Adrenal gland (tissue), 12 donors: ENCODE data around the gene SCGB1D2. TPM values are rescaled to one million over a fixed set of nuclear protein-coding genes. Genes with fewer than 3 reads are reported as not detected.

Experiments
- DNase-seq, 7 donors: peaks; one replicate each; pipeline ENCODE4 v3.0.0-alpha.2; 2019 to 2020
- H3K27ac ChIP-seq, 5 donors: fragments of 200-600 bp; sonication (generic) in 4 of 5; 1 replicate in 3 of 5; 2 replicates in 2 of 5; pipeline versions ENCODE4 v1.5.1 to v1.8.0; 2016 to 2020; ENCODE audit warnings: mild to moderate bottlenecking in 1 of 5
- H3K27me3 ChIP-seq: fragments of 200-600 bp; 2 replicates; pipeline ENCODE4 v1.8.0; 2021
- H3K36me3 ChIP-seq, 2 donors: fragments of 200-600 bp; replicated peaks in 1 of 2; 1 replicate in 1 of 2; 2 replicates in 1 of 2; pipeline versions ENCODE4 v1.5.1 to v1.8.0; 2018 to 2022
- H3K4me1 ChIP-seq, 2 donors: fragments of 200-600 bp; replicated peaks in 1 of 2; 1 replicate in 1 of 2; 2 replicates in 1 of 2; pipeline versions ENCODE4 v1.5.1 to v1.8.0; 2018 to 2021
- H3K4me3 ChIP-seq, 4 donors: fragments of 200-600 bp; sonication (generic) in 3 of 4; one replicate each; pipeline ENCODE4 v1.5.1; 2016 to 2018
- H3K9me3 ChIP-seq, 3 donors: fragments of 200-600 bp; sonication (generic) in 1 of 3; replicated peaks in 1 of 3; 1 replicate in 2 of 3; 2 replicates in 1 of 3; pipeline versions ENCODE4 v1.5.1 to v1.8.0; 2016 to 2021
- POLR2A ChIP-seq, 2 donors: fragments of 450-650 bp; IDR thresholded peaks; one replicate each; pipeline ENCODE4 v1.6.1; 2017; ENCODE audit warnings: antibody characterized with exemption in 2 of 2, mild to moderate bottlenecking in 2 of 2, moderate library complexity in 1 of 2
- WGBS, 4 donors: extraction: QIAGEN DNeasy Blood & Tissue Kit in 2 of 4; methylation state at CpG; one replicate each; pipeline versions ENCODE4 v1.1.5 to v1.1.7; 2013 to 2017; 5-methylcytosine and 5-hydroxymethylcytosine counted together
- intact Hi-C, 2 donors: fragments of 100-400 bp; cut with DNase I; formaldehyde crosslinking; loops; one replicate each; pipeline versions ENCODE4 v1.14.1 to v1.15.0; 2022 to 2023
- polyA plus RNA-seq, 3 donors: library from polyadenylated mRNA; stranded (reverse); fragments of 200-250 nt in 2 of 3; fragments of 350-450 nt in 1 of 3; fragmentation: Illumina TruSeq in 1 of 3; extraction: RNeasy Lipid Tissue Mini Kit (QIAGEN cat#74804) in 1 of 3; gene quantifications; one replicate each; pipeline ENCODE4 v1.2.3, GENCODE V29; 2013 to 2014
- total RNA-seq, 9 donors: library from RNA; depleted of rRNA in 4 of 9; stranded (reverse); fragments of >200 nt in 4 of 9; fragments of 120-200 nt in 1 of 9; fragmentation: NEBNext Ultra II Directional in 1 of 9; extraction: Animal tissue kit (Norgen Biotek cat#: 25700) in 1 of 9; gene quantifications; one replicate each; pipeline versions ENCODE4 v1.1.0 to v1.2.4, GENCODE V29; 2013 to 2023
- TF ChIP-seq, protein P1 (sequence below), 6 experiments: fragments of 450-650 bp in 4 of 6; fragments of 200-600 bp in 2 of 6; sonication (generic) in 1 of 6; IDR thresholded peaks; 1 replicate in 5 of 6; 2 replicates in 1 of 6; pipeline versions ENCODE4 v1.5.1 to v1.8.0; 2016 to 2021; ENCODE audit warnings: antibody characterized with exemption in 6 of 6, mild to moderate bottlenecking in 2 of 6, moderate library complexity in 1 of 6
- donor health status: healthy with polysubstance abuse.
- donor health status: Bipolar disorder and iron deficiency.
- donor health status: DM: yes; HTN: yes; CAD: no.
- donor health status: DM: no; HTN: no; CAD: no.
- donor health status: DM: no; HTN: no; CAD: no.
- donor health status: DM: yes; HTN: yes; CAD: no.

Gene SCGB1D2
- total and polyA plus RNA-seq, 12 donors, result 0.54 to 13.3 (median 3.4) TPM; not detected in 5

DNA sequence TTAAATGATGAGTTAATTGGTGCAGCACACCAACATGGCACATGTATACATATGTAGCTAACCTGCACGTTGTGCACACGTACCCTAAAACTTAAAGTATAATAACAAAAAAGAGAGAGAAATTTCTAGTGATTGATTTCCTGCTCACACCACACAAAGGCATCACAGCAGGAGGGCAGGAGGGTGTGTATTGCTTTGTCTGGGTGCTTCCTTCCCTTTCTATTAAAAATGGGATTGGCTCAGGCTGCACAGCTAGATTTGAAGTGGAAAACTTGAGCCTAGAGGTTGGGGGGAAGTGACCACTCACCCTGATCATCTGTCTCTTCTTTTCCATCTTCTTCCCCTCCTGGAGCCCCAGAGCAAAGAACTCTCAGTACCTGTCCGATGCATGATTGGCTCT lies 944 bp upstream of the SCGB1D2 start:
- 81 to 93% (median 89%) methylated on average over 3 of the region's 3 CpGs for WGBS, 4 donors
- Histone ChIP-seq H3K27me3 (no peaks in the 10 kb centered on the region), H3K27ac (no peak overlapping the region), H3K36me3 (no peaks in the 10 kb centered on the region), H3K4me3 (no peak overlapping the region), H3K9me3 (no peaks in the 10 kb centered on the region), H3K4me1 (no peaks in the 10 kb centered on the region)
- TF ChIP-seq POLR2A (IDR thresholded peaks at IDR 0.05), result no peak
- TF ChIP-seq, protein P1, sequence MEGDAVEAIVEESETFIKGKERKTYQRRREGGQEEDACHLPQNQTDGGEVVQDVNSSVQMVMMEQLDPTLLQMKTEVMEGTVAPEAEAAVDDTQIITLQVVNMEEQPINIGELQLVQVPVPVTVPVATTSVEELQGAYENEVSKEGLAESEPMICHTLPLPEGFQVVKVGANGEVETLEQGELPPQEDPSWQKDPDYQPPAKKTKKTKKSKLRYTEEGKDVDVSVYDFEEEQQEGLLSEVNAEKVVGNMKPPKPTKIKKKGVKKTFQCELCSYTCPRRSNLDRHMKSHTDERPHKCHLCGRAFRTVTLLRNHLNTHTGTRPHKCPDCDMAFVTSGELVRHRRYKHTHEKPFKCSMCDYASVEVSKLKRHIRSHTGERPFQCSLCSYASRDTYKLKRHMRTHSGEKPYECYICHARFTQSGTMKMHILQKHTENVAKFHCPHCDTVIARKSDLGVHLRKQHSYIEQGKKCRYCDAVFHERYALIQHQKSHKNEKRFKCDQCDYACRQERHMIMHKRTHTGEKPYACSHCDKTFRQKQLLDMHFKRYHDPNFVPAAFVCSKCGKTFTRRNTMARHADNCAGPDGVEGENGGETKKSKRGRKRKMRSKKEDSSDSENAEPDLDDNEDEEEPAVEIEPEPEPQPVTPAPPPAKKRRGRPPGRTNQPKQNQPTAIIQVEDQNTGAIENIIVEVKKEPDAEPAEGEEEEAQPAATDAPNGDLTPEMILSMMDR (IDR thresholded peaks at IDR 0.05), result no peak
- no peak for DNase-seq
- intact Hi-C loops, result no loop called here

DNA sequence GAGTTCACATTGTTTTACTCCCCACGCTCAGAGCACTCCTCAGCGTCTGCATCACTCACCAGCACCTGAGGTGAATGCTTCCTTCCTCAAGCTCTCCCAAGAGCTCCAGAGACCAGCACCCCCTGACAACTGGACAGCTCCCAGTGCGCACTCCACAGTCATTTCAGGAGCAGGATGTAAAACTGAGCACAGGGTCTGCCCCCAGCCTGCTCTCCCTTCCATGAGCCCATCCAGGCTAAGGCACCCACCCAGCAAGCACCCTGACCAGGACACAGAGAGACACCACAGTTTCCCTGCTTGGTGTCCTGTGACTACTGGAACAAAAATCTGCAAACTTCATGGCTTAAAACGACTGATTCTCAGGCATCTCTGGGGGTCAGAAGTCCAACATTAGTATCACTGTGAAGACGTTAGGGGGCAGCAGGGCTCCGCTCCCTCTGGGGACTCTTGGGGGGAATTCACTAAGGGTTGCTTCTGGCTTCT lies 3.3 kb downstream of the SCGB1D2 start:
- Histone ChIP-seq H3K9me3 (no peaks in the 10 kb centered on the region), H3K4me1 (no peaks in the 10 kb centered on the region), H3K4me3 (no peak overlapping the region), H3K27ac (no peak overlapping the region), H3K36me3 (no peaks in the 10 kb centered on the region), H3K27me3 (peaks cover 5% of the 10 kb centered on the region)
- intact Hi-C loops, result no loop called here
- WGBS, 4 donors, result 26 to 38% (median 30%) methylated on average over 6 of the region's 6 CpGs
- no peak for TF ChIP-seq POLR2A (IDR thresholded peaks at IDR 0.05)
- TF ChIP-seq, protein P1 (IDR thresholded peaks at IDR 0.05), result no peak
- DNase-seq, result peak in 2 of 7 donors; percentile 20 to 21

DNA sequence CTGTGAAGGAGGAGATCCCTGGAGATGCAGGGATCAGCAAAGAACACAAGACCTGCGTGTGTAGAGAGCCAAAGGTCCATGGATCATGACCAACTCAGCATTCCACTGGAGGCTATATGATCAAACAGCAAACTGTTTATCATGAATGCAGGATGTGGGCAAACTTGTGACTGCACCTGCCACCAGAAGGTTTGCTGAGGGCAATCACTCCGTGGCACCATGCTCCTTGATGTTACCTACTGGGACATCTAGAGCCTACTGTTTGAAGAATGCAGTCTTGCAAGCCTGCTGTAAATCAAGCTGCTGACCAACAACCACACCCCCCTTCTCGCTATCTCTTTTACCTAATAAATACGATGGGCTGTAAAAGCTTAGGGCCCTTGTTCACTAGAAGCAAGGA lies 9.7 kb downstream of the SCGB1D2 start:
- intact Hi-C loops, result no loop called here
- H3K4me3 ChIP-seq, result no peak overlapping the region
- H3K4me1 ChIP-seq, result no peaks in the 10 kb centered on the region
- H3K27me3 ChIP-seq, result peaks cover 3% of the 10 kb centered on the region
- peaks cover 0 to 12% (median 0%) of the 10 kb centered on the region in 3 donors for H3K9me3 ChIP-seq
- H3K27ac ChIP-seq, result no peak overlapping the region
- DNase-seq, result no peak
- H3K36me3 ChIP-seq, result no peaks in the 10 kb centered on the region
- TF ChIP-seq, protein P1 (IDR thresholded peaks at IDR 0.05), result no peak
- TF ChIP-seq POLR2A (IDR thresholded peaks at IDR 0.05), result no peak
- 53 to 59% (median 57%) methylated on average over 4 of the region's 4 CpGs for WGBS, 4 donors

DNA sequence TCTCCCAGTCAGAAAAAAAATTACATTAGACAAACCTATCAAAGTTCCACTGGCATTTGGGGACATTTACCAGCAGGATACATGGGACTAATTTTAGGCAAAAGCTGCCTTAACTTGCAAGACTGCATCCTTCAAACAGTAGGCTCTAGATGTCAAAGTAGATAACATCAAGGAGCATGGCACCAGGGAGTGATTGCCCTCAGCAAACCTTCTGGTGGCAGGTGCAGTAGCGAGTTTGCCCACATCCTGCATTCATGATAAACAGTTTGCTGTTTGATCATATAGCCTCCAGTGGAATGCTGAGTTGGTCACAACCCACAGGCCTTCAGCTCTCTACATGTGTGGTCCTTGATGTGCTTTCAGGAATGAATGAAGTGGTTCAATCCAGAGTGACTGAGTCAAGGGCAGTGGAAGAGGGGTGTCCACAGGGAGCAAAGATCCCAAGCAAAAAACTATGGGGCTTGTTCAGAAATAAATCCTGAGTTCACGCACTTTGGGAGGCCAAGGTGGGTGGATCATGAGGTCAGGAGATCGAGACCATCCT lies 12.0 kb downstream of the SCGB1D2 start:
- no peaks in the 10 kb centered on the region for H3K36me3 ChIP-seq
- 49 to 80% (median 66%) methylated on average over 3 of the region's 3 CpGs for WGBS, 4 donors
- no peak for DNase-seq

More for the DNA sequence above, 12.0 kb downstream of the SCGB1D2 start:
- no peak for TF ChIP-seq POLR2A (IDR thresholded peaks at IDR 0.05)
- TF ChIP-seq, protein P1 (IDR thresholded peaks at IDR 0.05), result no peak
- intact Hi-C loops, result no loop called here
- no peaks in the 10 kb centered on the region for H3K4me1 ChIP-seq
- H3K27ac ChIP-seq, result no peak overlapping the region
- peaks cover 0 to 12% (median 0%) of the 10 kb centered on the region in 3 donors for H3K9me3 ChIP-seq
- no peak overlapping the region for H3K4me3 ChIP-seq
- H3K27me3 ChIP-seq, result no peaks in the 10 kb centered on the region
